HEK293T (cell line): ENCODE data around the gene ASCC1.
"Not testable (repeated sequence)": the region's sequence is repeated elsewhere in the genome, so short reads cannot be mapped to it uniquely, and the experiment has no call there.

Experiments
- BHLHE40 ChIP-seq: fragments of 450-650 bp; IDR thresholded peaks from 2 replicates; pipeline ENCODE4 v1.6.1; 2016; ENCODE audit warnings: mild to moderate bottlenecking, moderate library complexity, borderline replicate concordance
- CTBP1 ChIP-seq: fragments of 450-650 bp; IDR thresholded peaks from 2 replicates; pipeline ENCODE4 v1.6.1; 2016; ENCODE audit warnings: borderline replicate concordance
- ELF4 ChIP-seq: fragments of 450-650 bp; IDR thresholded peaks from 2 replicates; pipeline ENCODE4 v1.6.1; 2017; ENCODE audit warnings: antibody characterized with exemption
- FOXK2 ChIP-seq: fragments of 450-650 bp; IDR thresholded peaks from 2 replicates; pipeline ENCODE4 v1.6.1; 2016; ENCODE audit warnings: mild to moderate bottlenecking
- FOXM1 ChIP-seq: fragments of 450-650 bp; IDR thresholded peaks from 2 replicates; pipeline ENCODE4 v1.6.1; 2017; ENCODE audit warnings: mild to moderate bottlenecking, borderline replicate concordance
- L3MBTL2 ChIP-seq: fragments of 450-650 bp; conservative IDR thresholded peaks from 2 replicates; pipeline ENCODE4 v1.6.1; 2016; ENCODE audit warnings: mild to moderate bottlenecking
- LEF1 ChIP-seq: fragments of 450-650 bp; IDR thresholded peaks from 2 replicates; pipeline ENCODE4 v1.6.1; 2017; ENCODE audit warnings: mild to moderate bottlenecking, borderline replicate concordance
- NFRKB ChIP-seq: fragments of 450-650 bp; IDR thresholded peaks from 2 replicates; pipeline ENCODE4 v1.6.1; 2016; ENCODE audit warnings: mild to moderate bottlenecking, moderate library complexity
- SP1 ChIP-seq: fragments of 450-650 bp; IDR thresholded peaks from 2 replicates; pipeline ENCODE4 v1.6.1; 2017
- ZNF384 ChIP-seq: fragments of 450-650 bp; IDR thresholded peaks from 2 replicates; pipeline ENCODE4 v1.6.1; 2016
- TF ChIP-seq, protein P1 (sequence below): fragments of 450-650 bp; IDR thresholded peaks from 2 replicates; pipeline ENCODE4 v1.6.1; 2016

DNA sequence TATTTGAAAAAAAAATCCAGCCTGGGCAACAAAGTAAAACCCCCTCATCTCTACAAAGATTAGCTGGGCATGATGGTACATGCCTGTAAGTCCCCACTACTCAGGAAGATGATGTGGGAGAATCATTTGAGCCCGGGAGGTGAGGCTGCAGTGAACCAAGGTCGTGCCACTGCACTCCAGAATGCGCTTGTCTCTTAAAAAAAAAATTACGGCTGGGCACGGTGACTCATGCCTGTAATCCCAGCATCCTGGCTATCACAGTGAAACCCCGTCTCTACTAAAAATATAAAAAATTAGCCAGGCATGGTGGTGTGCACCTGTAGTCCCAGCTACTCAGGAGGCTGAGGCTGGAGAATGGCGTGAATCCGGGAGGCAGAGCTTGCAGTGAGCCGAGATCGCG is 4.7 kb downstream of the ASCC1 start:
- TF ChIP-seq LEF1, CTBP1, FOXM1, NFRKB, FOXK2, SP1, ZNF384, BHLHE40, L3MBTL2, ELF4: not testable (repeated sequence)
- TF ChIP-seq, protein P1, sequence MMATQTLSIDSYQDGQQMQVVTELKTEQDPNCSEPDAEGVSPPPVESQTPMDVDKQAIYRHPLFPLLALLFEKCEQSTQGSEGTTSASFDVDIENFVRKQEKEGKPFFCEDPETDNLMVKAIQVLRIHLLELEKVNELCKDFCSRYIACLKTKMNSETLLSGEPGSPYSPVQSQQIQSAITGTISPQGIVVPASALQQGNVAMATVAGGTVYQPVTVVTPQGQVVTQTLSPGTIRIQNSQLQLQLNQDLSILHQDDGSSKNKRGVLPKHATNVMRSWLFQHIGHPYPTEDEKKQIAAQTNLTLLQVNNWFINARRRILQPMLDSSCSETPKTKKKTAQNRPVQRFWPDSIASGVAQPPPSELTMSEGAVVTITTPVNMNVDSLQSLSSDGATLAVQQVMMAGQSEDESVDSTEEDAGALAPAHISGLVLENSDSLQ: not testable (repeated sequence)
